Measurements from ENCODE around the gene FAM83E. TPM values are rescaled to one million over a fixed set of nuclear protein-coding genes. Genes with fewer than 3 reads are reported as not detected.
A peak's percentile ranks its signal among the peaks of the same experiment; 100 is the strongest.

Gene FAM83E
- polyA plus RNA-seq, 2 of the 4 experiments (the other 2 are of a cell fraction): 0.16 to 0.41 TPM

GRCh38 chr19:48637948-48638830 lies 23.3 kb upstream of the FAM83E start:
- POLR2A ChIA-PET: interaction anchor here (0.6 to 1.4 kb wide), 4 partner anchors 10 to 607 kb away, joined by 3 to 5 read pairs (median 4); partner anchors contain the start of genes RPL18 and SPHK2
- Histone ChIP-seq H3K4me1 (peaks cover 37% of the 10 kb centered on the region), H3K9me3 (no peaks in the 10 kb centered on the region), H3K27ac (peak overlapping the region; percentile 89 to 92), H3K4me3 (peak overlapping the region; percentile 71), H3K4me2 (peak overlapping the region; percentile 100)
- peak; percentile 11 to 45; a peak in 5 of 6 replicates for ATAC-seq
- 18% methylated on average over 21 of the region's 29 CpGs for WGBS (ENCODE audit: missing lambda C conversion rate)
- FAIRE-seq: no peak
- CTCF ChIA-PET: interaction anchor here (1.2 to 1.7 kb wide), 2 partner anchors 21 to 36 kb away, joined by 3 to 4 read pairs; no protein-coding TSS in a partner anchor
- TF ChIP-seq FOXS1 (CRISPR knock-in tag; IDR thresholded peaks at IDR 0.05) (no peak), PHF8 (IDR thresholded peaks at IDR 0.05; ENCODE audit: borderline replicate concordance, low read depth) (peak; percentile 27; the same call in 1 of the 2 replicates), RARB (CRISPR knock-in tag; IDR thresholded peaks at IDR 0.05) (no peak), CBX8 (IDR thresholded peaks at IDR 0.05) (no peak), FOSL2 (IDR thresholded peaks at IDR 0.05) (no peak), FOSL2 (CRISPR knock-in tag; IDR thresholded peaks at IDR 0.05) (no peak), PBX3 (IDR thresholded peaks at IDR 0.05) (no peak), CHD4 (IDR thresholded peaks at IDR 0.05; ENCODE audit: borderline replicate concordance) (no peak), USF2 (IDR thresholded peaks at IDR 0.05) (no peak), ZSCAN20 (CRISPR knock-in tag; IDR thresholded peaks at IDR 0.05) (no peak), BHLHE40 (IDR thresholded peaks at IDR 0.05; ENCODE audit: low read depth, low read length) (peak; percentile 90), TFCP2L1 (CRISPR knock-in tag; IDR thresholded peaks at IDR 0.05) (no peak), EP300 (IDR thresholded peaks at IDR 0.05) (no peak), MAZ (IDR thresholded peaks at IDR 0.05; ENCODE audit: borderline replicate concordance, low read depth, low read length) (0 out of 2 replicates have a peak, but pooled peaks have one; percentile 21), POLR2A (IDR thresholded peaks at IDR 0.05; ENCODE audit: low read length) (no peak; the same call in 1 of the 2 replicates), GATA3 (IDR thresholded peaks at IDR 0.05; ENCODE audit: borderline replicate concordance) (peak; percentile 69), SMC3 (IDR thresholded peaks at IDR 0.05) (0 out of 3 replicates have a peak, but pooled peaks have one; percentile 14), BCL3 (IDR thresholded peaks at IDR 0.05) (peak; percentile 52; the same call in 1 of the 3 replicates), NPAS2 (CRISPR knock-in tag; IDR thresholded peaks at IDR 0.05; ENCODE audit: borderline replicate concordance) (no peak), CTCF (IDR thresholded peaks at IDR 0.05) (no peak), JUN (IDR thresholded peaks at IDR 0.05) (peak; percentile 41 to 50; a peak in 2 of 5 replicates), HDAC2 (IDR thresholded peaks at IDR 0.05) (no peak), CHD2 (IDR thresholded peaks at IDR 0.05; ENCODE audit: low read length, partially characterized antibody) (no peak), POLR2AphosphoS2 (conservative IDR thresholded peaks at IDR 0.05; ENCODE audit: low read length) (no peak)
- TF ChIP-seq, protein P1, sequence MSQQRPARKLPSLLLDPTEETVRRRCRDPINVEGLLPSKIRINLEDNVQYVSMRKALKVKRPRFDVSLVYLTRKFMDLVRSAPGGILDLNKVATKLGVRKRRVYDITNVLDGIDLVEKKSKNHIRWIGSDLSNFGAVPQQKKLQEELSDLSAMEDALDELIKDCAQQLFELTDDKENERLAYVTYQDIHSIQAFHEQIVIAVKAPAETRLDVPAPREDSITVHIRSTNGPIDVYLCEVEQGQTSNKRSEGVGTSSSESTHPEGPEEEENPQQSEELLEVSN (IDR thresholded peaks at IDR 0.05; ENCODE audit: borderline replicate concordance, low read depth): no peak
- peak; percentile 87 to 98 for DNase-seq (ENCODE audit: low read depth in 1 of 2, low spot score in 1 of 2)
